Neural crest cell (in vitro differentiated cells): Measurements from ENCODE around the gene CDK6. TPM values are rescaled to one million over a fixed set of nuclear protein-coding genes. Genes with fewer than 3 reads are reported as not detected.

Experiments used
- DNase-seq: peaks from one replicate; pipeline ENCODE4 v3.0.0; 2021; ENCODE audit warnings: low read depth, mixed read lengths, low spot score
- H3K27ac Mint-ChIP-seq: one replicate; pipeline ENCODE4 v1.8.0; 2021; ENCODE audit warnings: mild to moderate bottlenecking, mixed read lengths; ENCODE audit not compliant: unreplicated experiment
- H3K27me3 Mint-ChIP-seq: 2 replicates; pipeline ENCODE4 v1.8.0; 2021; ENCODE audit warnings: low read depth, mild to moderate bottlenecking, mixed read lengths
- H3K36me3 Mint-ChIP-seq: 2 replicates; pipeline ENCODE4 v1.8.0; 2021; ENCODE audit warnings: low read depth, mild to moderate bottlenecking, mixed read lengths
- H3K4me1 Mint-ChIP-seq: 2 replicates; pipeline ENCODE4 v1.8.0; 2021; ENCODE audit warnings: mixed read lengths
- H3K4me3 Mint-ChIP-seq: one replicate; pipeline ENCODE4 v1.8.0; 2021; ENCODE audit warnings: mild to moderate bottlenecking, mixed read lengths
- H3K9me3 Mint-ChIP-seq: 2 replicates; pipeline ENCODE4 v1.8.0; 2021; ENCODE audit warnings: mixed read lengths
- total RNA-seq: library from RNA; stranded (reverse); gene quantifications from 2 replicates; pipeline ENCODE4 v1.2.1, GENCODE V29; 2021
- TF ChIP-seq, protein P1 (sequence below): fragments of 200-600 bp; sonication (generic); conservative IDR thresholded peaks from 2 replicates; pipeline ENCODE4 v1.5.0; 2021; ENCODE audit warnings: antibody characterized with exemption, mild to moderate bottlenecking

CDK6 gene
- total RNA-seq, 1 donor from 2014 or later = 42.9 TPM

DNA sequence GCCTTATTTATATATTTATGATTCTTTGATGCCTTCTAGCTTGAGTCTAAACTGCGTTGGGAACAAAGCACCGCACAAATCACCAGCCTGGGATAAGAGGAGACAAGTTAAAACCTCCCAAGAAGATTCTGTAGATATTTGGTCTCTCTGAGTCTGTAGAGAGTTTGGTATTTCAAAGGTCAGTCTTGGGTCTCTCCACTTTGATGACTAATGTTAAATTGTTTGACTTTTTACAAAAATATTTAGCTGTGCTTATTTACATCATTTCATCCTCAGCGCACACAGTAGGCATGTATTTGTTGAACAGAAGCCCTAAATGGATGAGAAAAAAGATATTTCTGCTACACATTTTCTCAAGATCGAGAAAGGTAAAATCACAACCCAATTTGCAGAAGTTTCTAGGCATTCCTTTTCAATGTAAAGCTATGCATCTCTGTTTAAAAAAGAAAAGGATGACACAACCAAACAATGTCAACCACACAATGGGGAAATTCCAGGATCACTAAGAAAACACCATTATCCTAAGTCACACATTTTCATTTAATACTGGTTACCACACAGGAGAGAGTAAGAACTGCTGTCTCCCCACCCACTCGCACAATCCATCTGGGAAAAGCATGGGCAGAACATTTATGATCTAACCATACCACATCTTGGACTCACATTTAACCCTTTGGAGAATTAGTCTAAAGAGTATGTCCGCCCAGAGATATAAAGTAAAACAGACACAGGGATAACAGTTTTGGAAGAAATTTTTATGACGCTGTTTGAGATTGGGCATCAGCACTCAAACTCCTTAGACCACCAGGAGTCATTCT, 4.4 kb downstream of the CDK6 start:
- no peak for DNase-seq
- peak overlapping the region; percentile 97 for H3K4me3 Mint-ChIP-seq
- TF ChIP-seq, protein P1, sequence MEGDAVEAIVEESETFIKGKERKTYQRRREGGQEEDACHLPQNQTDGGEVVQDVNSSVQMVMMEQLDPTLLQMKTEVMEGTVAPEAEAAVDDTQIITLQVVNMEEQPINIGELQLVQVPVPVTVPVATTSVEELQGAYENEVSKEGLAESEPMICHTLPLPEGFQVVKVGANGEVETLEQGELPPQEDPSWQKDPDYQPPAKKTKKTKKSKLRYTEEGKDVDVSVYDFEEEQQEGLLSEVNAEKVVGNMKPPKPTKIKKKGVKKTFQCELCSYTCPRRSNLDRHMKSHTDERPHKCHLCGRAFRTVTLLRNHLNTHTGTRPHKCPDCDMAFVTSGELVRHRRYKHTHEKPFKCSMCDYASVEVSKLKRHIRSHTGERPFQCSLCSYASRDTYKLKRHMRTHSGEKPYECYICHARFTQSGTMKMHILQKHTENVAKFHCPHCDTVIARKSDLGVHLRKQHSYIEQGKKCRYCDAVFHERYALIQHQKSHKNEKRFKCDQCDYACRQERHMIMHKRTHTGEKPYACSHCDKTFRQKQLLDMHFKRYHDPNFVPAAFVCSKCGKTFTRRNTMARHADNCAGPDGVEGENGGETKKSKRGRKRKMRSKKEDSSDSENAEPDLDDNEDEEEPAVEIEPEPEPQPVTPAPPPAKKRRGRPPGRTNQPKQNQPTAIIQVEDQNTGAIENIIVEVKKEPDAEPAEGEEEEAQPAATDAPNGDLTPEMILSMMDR = no peak

DNA sequence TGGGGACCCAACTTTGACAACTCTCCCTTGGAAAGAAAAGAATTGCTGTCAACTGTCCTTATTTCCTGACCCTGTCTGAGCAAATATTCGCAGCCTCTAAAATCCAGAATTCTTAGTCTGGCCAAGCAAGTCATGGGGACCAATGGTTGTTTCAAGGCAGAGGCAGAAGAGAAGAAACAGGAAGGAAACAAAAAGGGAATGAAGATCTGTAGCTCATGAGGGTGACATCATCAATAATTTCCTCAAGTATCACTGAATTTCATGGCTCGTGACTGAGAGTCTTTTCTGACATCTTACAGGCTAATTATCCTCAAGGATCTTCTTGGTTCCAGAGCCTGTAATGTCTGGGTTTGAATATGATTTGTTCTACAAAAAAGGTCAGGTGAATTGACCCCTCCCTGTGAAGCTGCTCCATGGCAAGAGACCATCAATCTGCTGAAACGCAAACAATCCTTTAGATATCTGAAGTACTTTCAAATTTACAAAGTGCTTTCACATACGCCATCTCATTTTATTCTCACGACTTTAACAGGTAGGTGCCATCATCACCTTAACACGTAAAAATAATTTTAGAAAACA, 5.8 kb downstream of the CDK6 start:
- no peaks in the 10 kb centered on the region for H3K9me3 Mint-ChIP-seq
- peaks cover 8% of the 10 kb centered on the region for H3K27me3 Mint-ChIP-seq
- DNase-seq = no peak
- H3K36me3 Mint-ChIP-seq = no peaks in the 10 kb centered on the region
- H3K4me1 Mint-ChIP-seq = peaks cover 44% of the 10 kb centered on the region
- TF ChIP-seq, protein P1 = no peak
- peak overlapping the region; percentile 78 for H3K4me3 Mint-ChIP-seq
- no peak overlapping the region for H3K27ac Mint-ChIP-seq

More for the DNA sequence above, 4.4 kb downstream of the CDK6 start:
- no peaks in the 10 kb centered on the region for H3K9me3 Mint-ChIP-seq
- peaks cover 46% of the 10 kb centered on the region for H3K4me1 Mint-ChIP-seq
- peaks cover 14% of the 10 kb centered on the region for H3K27me3 Mint-ChIP-seq
- H3K36me3 Mint-ChIP-seq = no peaks in the 10 kb centered on the region
- H3K27ac Mint-ChIP-seq = peak overlapping the region; percentile 90

DNA sequence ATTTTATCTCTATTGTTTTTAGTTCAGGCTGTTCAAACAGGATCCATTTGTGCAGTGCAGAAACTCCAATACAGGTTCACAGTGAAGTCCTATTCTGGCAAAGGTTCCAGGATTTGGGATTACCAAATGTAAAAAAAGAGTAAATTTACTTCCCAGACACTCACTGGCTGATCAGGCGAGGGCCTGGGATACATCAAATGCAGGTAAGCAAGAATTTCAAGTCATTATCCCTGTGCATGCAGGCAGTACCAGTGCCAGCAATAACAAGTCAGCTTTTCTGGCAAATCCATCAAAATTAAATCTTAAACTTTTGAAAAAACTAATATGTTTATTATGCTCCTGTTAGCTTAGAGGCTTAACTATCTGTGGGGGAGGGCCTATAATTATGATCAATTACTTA, 6.3 kb downstream of the CDK6 start:
- no peak for DNase-seq
- H3K4me1 Mint-ChIP-seq = peaks cover 39% of the 10 kb centered on the region
- no peak overlapping the region for H3K27ac Mint-ChIP-seq

DNA sequence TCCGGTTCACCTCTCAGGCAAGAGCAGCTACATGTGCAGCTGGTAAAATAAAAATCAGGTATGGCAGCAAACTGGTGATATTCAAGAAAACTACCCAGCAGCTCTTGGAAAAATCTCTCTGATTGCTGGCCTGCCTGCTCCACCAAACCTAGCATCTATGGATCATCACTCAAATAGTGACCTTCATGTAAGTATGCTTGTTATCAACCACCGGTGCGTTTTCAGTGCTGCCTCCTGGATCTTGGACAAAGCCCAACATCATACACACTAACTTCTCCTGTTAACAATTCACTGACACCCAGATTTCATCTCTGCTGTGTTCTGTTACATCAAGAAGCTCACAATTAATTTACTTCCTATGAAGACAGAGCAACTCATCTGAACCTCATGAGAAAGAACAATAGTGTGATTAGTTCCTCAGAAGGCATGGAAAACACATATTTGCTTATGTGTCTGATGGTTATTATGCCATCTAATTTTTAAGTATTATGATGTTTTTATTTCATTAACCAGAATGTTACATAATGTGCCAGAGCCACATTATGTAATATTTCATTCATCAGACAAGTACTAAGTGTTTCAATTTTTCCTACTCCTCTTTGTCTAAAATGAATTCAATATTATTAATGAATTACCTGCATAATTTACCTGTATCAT, 8.8 kb downstream of the CDK6 start:
- Mint-ChIP-seq H3K27ac (no peak overlapping the region), H3K27me3 (no peaks in the 10 kb centered on the region), H3K4me1 (peaks cover 31% of the 10 kb centered on the region), H3K9me3 (no peaks in the 10 kb centered on the region), H3K4me3 (no peak overlapping the region), H3K36me3 (no peaks in the 10 kb centered on the region)
- no peak for DNase-seq
- TF ChIP-seq, protein P1 = no peak

More for the DNA sequence above, 6.3 kb downstream of the CDK6 start:
- TF ChIP-seq, protein P1 = no peak
- H3K4me3 Mint-ChIP-seq = peak overlapping the region; percentile 58
- H3K9me3 Mint-ChIP-seq = no peaks in the 10 kb centered on the region
- H3K27me3 Mint-ChIP-seq = peaks cover 4% of the 10 kb centered on the region
- no peaks in the 10 kb centered on the region for H3K36me3 Mint-ChIP-seq

DNA sequence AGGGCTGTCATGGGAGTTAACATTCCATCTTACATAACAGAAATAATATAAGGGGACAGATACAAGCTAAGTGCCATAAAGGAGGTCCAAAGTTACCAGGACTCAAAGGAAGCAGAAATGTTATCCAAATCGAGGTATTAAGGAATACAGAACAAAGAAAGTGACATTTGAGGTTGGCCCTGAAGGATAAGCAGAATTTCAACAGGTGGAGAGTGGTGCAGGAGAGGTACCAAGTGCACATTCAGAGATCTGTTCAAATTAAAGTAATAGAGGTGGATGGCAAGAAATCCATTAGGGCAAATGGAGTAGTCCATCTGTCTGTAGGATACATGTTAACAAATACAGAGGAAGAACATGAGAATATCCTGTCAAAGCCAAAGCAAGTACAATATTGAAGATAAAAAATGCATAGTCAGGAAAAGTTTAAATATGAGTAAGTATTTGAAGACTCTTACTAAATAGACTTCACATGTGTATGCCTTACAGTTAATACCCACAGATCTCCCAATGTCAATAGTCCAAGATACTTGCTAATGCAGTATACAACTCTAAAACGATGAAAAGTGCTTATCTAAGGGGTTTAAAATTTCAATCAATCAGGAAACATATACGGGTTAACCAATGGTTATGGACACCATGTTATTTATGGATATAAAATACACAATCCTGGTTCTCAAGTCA, 10.0 kb downstream of the CDK6 start:
- Mint-ChIP-seq H3K4me3 (no peak overlapping the region), H3K36me3 (no peaks in the 10 kb centered on the region), H3K4me1 (peaks cover 19% of the 10 kb centered on the region), H3K27me3 (no peaks in the 10 kb centered on the region), H3K9me3 (no peaks in the 10 kb centered on the region), H3K27ac (no peak overlapping the region)
- TF ChIP-seq, protein P1 = no peak
- no peak for DNase-seq
